ENCODE data around the gene OTULIN.
A peak's percentile ranks its signal among the peaks of the same experiment; 100 is the strongest.

The OTULIN gene

GRCh38 chr5:14726066-14726838 is 61.7 kb downstream of the OTULIN start:
- TF ChIP-seq MYC (IDR thresholded peaks at IDR 0.05; ENCODE audit: low read depth, low read length): no peak
- no peak for TF ChIP-seq MAX (IDR thresholded peaks at IDR 0.05; ENCODE audit: low read depth, low read length)
- TF ChIP-seq CTCF (IDR thresholded peaks at IDR 0.05; ENCODE audit: low read depth, low read length): no peak
- no peak for TF ChIP-seq POLR2A (IDR thresholded peaks at IDR 0.05; ENCODE audit: extremely low read depth, insufficient read length)
- DNase-seq (ENCODE audit: low read depth): no peak
- no peak overlapping the region for H3K4me3 ChIP-seq (ENCODE audit: low read depth, low read length)

GRCh38 chr5:14727428-14727865 is 62.9 kb downstream of the OTULIN start:
- no peak overlapping the region for H3K4me3 ChIP-seq (ENCODE audit: low read depth, low read length)
- peak; percentile 79 for DNase-seq (ENCODE audit: low read depth)
- no peak for TF ChIP-seq POLR2A (IDR thresholded peaks at IDR 0.05; ENCODE audit: extremely low read depth, insufficient read length)
- TF ChIP-seq CTCF (IDR thresholded peaks at IDR 0.05; ENCODE audit: low read depth, low read length): peak; percentile 94
- peak; percentile 72 for TF ChIP-seq MYC (IDR thresholded peaks at IDR 0.05; ENCODE audit: low read depth, low read length)
- peak; percentile 78 for TF ChIP-seq MAX (IDR thresholded peaks at IDR 0.05; ENCODE audit: low read depth, low read length)

- DNase-seq (ENCODE audit: low read depth): no peak
- H3K4me3 ChIP-seq (ENCODE audit: low read depth, low read length): no peak overlapping the region
- TF ChIP-seq POLR2A (IDR thresholded peaks at IDR 0.05; ENCODE audit: extremely low read depth, insufficient read length) (no peak), MYC (IDR thresholded peaks at IDR 0.05; ENCODE audit: low read depth, low read length) (no peak), MAX (IDR thresholded peaks at IDR 0.05; ENCODE audit: low read depth, low read length) (no peak), CTCF (IDR thresholded peaks at IDR 0.05; ENCODE audit: low read depth, low read length) (no peak)
Observed at GRCh38 chr5:14727928-14728458, 63.5 kb downstream of the OTULIN start.

- DNase-seq (ENCODE audit: low read depth): no peak
Observed at GRCh38 chr5:14728459-14728938, 64.0 kb downstream of the OTULIN start.

More at GRCh38 chr5:14728459-14728938, 64.0 kb downstream of the OTULIN start:
- no peak for TF ChIP-seq MAX (IDR thresholded peaks at IDR 0.05; ENCODE audit: low read depth, low read length)
- TF ChIP-seq CTCF (IDR thresholded peaks at IDR 0.05; ENCODE audit: low read depth, low read length): no peak
- TF ChIP-seq POLR2A (IDR thresholded peaks at IDR 0.05; ENCODE audit: extremely low read depth, insufficient read length): no peak
- TF ChIP-seq MYC (IDR thresholded peaks at IDR 0.05; ENCODE audit: low read depth, low read length): no peak
- no peak overlapping the region for H3K4me3 ChIP-seq (ENCODE audit: low read depth, low read length)
